Right lobe of liver (tissue), 6 donors: ENCODE results near the gene ATXN10. TPM values are rescaled to one million over a fixed set of nuclear protein-coding genes. Genes with fewer than 3 reads are reported as not detected.

Experiments
- ATAC-seq, 4 donors: fragments of 200-7000 bp; cut with Tn5 transposase; one replicate each; pipeline ENCODE4 v1.9.1; 2020; ENCODE audit warnings: mild to moderate bottlenecking in 4 of 4, moderate library complexity in 4 of 4
- DNase-seq, 3 donors: peaks; one replicate each; pipeline ENCODE4 v3.0.0-alpha.2; 2020
- H3K27ac ChIP-seq, 3 donors: fragments of 200-600 bp; one replicate each; pipeline ENCODE4 v1.8.0; 2022
- H3K27me3 ChIP-seq, 2 donors: fragments of 200-600 bp; one replicate each; pipeline ENCODE4 v1.8.0; 2022
- H3K36me3 ChIP-seq, 4 donors: fragments of 200-600 bp; sonication (generic) in 1 of 4; one replicate each; pipeline versions ENCODE4 v1.5.1 to v1.8.0; 2017 to 2022; ENCODE audit warnings: control low read depth in 1 of 4
- H3K4me1 ChIP-seq, 4 donors: fragments of 200-600 bp; sonication (generic) in 1 of 4; one replicate each; pipeline versions ENCODE4 v1.5.1 to v1.8.0; 2017 to 2022; ENCODE audit warnings: control low read depth in 1 of 4
- H3K4me3 ChIP-seq, 3 donors: fragments of 200-600 bp; one replicate each; pipeline ENCODE4 v1.8.0; 2022
- H3K9me3 ChIP-seq, 4 donors: fragments of 200-600 bp; sonication (generic) in 1 of 4; one replicate each; pipeline versions ENCODE4 v1.5.1 to v1.8.0; 2017 to 2022; ENCODE audit warnings: control low read depth in 1 of 4
- POLR2A ChIP-seq: fragments of 450-650 bp; IDR thresholded peaks from one replicate; pipeline ENCODE4 v1.6.1; 2017; ENCODE audit warnings: antibody characterized with exemption, mild to moderate bottlenecking
- WGBS: methylation state at CpG from one replicate; pipeline ENCODE4 v1.1.6; 2018; ENCODE audit warnings: low coverage, low lambda C conversion rate; ENCODE audit not compliant: insufficient coverage; ENCODE audit errors: missing lambda C conversion rate; 5-methylcytosine and 5-hydroxymethylcytosine counted together
- intact Hi-C, 2 donors: fragments of 100-400 bp; cut with DNase I; formaldehyde crosslinking; loops; one replicate each; pipeline versions ENCODE4 v1.11.2 to v1.14.1; 2022
- total RNA-seq, 6 experiments: library from RNA; depleted of rRNA in 2 of 6; stranded (reverse); fragments of >200 nt in 2 of 6; fragmentation: NEBNext Ultra II Directional in 3 of 6; extraction: Animal tissue kit (Norgen Biotek cat#: 25700) in 3 of 6; gene quantifications; one replicate each; pipeline versions ENCODE4 v1.1.0 to v1.2.4, GENCODE V29; 2016 to 2023
- TF ChIP-seq, protein P1 (sequence below), 4 donors: fragments of 200-600 bp in 3 of 4; fragments of 450-650 bp in 1 of 4; IDR thresholded peaks; one replicate each; pipeline versions ENCODE4 v1.5.1 to v1.8.0; 2016 to 2022; ENCODE audit warnings: antibody characterized with exemption in 4 of 4, mild to moderate bottlenecking in 2 of 4
- donor health status: DM: no; HTN: yes; CAD: no.
- donor health status: DM: no; HTN: no; CAD: no.
- donor health status: DM: no; HTN: no; CAD: no.
- donor health status: DM: no; HTN: yes; CAD: no.
- donor health status: DM: no; HTN: yes; CAD: no.

ATXN10 gene
- total RNA-seq, 6 experiments from 2014 or later: 70.0 to 118 (median 84.3) TPM

DNA sequence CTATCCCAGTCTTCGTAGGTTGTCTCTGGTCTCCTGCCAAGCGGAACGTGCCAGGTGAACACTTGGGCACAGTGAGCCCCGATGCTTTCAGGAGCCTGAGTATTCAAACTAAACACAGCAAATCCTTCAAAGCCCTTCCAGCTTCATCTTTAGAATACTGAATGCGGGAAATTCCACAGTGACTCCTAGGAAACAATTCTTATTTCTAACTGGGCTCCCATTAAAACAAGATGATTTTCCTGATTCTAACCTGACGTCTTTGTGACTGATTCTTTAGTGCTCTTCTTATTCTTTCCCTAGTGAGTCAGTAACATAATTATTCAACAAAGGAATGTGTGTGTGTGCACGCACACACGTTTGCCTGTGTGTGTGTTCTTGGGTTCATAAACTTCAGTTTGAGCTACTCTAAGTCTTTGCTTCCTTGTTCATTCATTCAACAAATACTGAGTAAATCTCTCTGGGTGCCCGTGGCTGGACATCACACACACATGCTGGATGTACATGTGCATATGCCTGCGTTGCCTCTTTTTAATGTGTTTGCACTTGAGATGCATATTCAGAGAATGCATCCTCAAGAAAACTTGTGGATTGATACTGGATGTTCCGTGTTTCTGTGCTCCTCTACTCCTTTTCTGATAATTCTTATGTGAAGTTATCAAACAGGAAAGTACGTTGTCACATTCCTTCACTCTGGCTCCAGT lies 170.8 kb downstream of the ATXN10 start:
- ATAC-seq (no peak), DNase-seq (no peak)
- no peaks in the 10 kb centered on the region for H3K27me3 ChIP-seq
- H3K9me3 ChIP-seq: no peaks in the 10 kb centered on the region
- intact Hi-C loops: no loop called here
- no peak overlapping the region for H3K27ac ChIP-seq
- no peak for TF ChIP-seq POLR2A
- TF ChIP-seq, protein P1, sequence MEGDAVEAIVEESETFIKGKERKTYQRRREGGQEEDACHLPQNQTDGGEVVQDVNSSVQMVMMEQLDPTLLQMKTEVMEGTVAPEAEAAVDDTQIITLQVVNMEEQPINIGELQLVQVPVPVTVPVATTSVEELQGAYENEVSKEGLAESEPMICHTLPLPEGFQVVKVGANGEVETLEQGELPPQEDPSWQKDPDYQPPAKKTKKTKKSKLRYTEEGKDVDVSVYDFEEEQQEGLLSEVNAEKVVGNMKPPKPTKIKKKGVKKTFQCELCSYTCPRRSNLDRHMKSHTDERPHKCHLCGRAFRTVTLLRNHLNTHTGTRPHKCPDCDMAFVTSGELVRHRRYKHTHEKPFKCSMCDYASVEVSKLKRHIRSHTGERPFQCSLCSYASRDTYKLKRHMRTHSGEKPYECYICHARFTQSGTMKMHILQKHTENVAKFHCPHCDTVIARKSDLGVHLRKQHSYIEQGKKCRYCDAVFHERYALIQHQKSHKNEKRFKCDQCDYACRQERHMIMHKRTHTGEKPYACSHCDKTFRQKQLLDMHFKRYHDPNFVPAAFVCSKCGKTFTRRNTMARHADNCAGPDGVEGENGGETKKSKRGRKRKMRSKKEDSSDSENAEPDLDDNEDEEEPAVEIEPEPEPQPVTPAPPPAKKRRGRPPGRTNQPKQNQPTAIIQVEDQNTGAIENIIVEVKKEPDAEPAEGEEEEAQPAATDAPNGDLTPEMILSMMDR (IDR thresholded peaks at IDR 0.05): no peak
- H3K4me1 ChIP-seq: no peaks in the 10 kb centered on the region
- H3K4me3 ChIP-seq: no peak overlapping the region
- 76% methylated on average over 11 of the region's 12 CpGs for WGBS
- peaks cover 0 to 8% (median 4%) of the 10 kb centered on the region in 4 donors for H3K36me3 ChIP-seq

DNA sequence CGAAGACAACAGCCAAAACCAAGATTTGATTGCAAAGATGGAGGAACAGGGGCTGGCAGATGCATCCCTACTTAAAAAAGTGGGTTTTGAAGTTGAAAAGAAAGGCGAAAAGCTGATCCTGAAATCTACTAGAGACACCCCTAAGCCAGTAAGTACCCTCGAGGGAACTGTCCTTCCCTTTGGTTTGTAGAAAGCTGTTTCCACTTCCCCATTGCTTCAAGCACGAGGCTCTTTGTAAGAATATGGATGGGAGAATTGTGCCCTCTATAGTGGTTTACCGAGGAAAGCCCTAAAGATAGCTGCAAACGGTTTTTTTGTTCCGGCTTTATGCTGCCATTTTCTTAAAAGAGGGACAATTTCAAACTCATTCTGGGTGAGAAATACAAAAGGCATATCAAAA lies 171.4 kb downstream of the ATXN10 start:
- TF ChIP-seq, protein P1 (IDR thresholded peaks at IDR 0.05): no peak
- no peak for TF ChIP-seq POLR2A
- intact Hi-C loops: no loop called here
- ATAC-seq (no peak), DNase-seq (no peak)
- peaks cover 0 to 8% (median 4%) of the 10 kb centered on the region in 4 donors for H3K36me3 ChIP-seq
- H3K9me3 ChIP-seq: no peaks in the 10 kb centered on the region
- H3K27me3 ChIP-seq: no peaks in the 10 kb centered on the region
- H3K4me3 ChIP-seq: no peak overlapping the region
- H3K27ac ChIP-seq: no peak overlapping the region
- H3K4me1 ChIP-seq: no peaks in the 10 kb centered on the region
- WGBS: 72% methylated on average over 7 of the region's 7 CpGs

DNA sequence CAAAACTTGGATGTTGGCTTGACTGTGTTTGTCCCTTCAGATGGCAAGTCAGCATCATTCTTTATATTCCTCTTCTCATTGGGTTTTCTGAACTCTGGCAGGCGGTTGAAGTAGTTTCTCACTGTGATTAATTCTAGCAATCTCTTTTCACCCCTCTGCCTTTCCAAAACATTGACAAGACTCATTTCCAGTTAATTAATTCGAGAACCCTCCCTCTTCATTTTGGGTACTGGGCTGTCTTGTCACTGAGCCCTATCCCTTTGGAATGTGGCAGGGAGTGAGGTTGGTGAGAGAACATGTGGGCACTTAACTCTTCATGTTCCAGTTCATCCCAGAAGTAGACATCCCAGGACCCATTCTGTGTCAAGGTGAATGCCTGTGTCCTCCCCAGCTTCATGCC lies 172.4 kb downstream of the ATXN10 start:
- DNase-seq (no peak), ATAC-seq (no peak)
- peaks cover 0 to 8% (median 4%) of the 10 kb centered on the region in 4 donors for H3K36me3 ChIP-seq
- intact Hi-C loops: no loop called here
- H3K4me3 ChIP-seq: no peak overlapping the region
- WGBS: 96% methylated on average over 2 of the region's 2 CpGs
- TF ChIP-seq POLR2A: no peak
- TF ChIP-seq, protein P1 (IDR thresholded peaks at IDR 0.05): no peak
- H3K27ac ChIP-seq: no peak overlapping the region
- H3K27me3 ChIP-seq: no peaks in the 10 kb centered on the region
- no peaks in the 10 kb centered on the region for H3K9me3 ChIP-seq
- H3K4me1 ChIP-seq: no peaks in the 10 kb centered on the region

DNA sequence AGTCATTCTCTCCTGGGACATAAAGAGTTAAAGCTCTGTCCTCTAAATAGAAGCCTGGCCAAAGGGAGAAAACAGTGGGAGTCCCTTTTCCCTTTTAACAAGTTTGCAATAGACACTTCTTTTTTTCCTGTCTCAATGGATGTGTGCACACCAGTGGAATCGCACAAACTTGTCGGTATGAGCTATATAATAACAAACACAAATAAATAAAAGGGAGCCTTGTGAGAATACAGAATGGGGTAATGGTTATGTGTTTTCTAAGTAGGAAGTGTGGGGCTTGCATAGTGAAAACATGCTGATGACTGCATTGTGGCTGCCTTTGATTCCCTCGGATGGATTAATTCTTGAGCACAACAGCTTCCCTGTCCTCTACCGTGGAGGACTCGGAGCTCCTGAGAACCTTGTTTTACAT lies 173.4 kb downstream of the ATXN10 start:
- ATAC-seq: no peak
- peaks cover 0 to 8% (median 4%) of the 10 kb centered on the region in 4 donors for H3K36me3 ChIP-seq
- H3K27ac ChIP-seq: no peak overlapping the region
- intact Hi-C loops: no loop called here
- TF ChIP-seq POLR2A: no peak
- TF ChIP-seq, protein P1 (IDR thresholded peaks at IDR 0.05): no peak
- H3K9me3 ChIP-seq: no peaks in the 10 kb centered on the region
- H3K27me3 ChIP-seq: no peaks in the 10 kb centered on the region
- no peak overlapping the region for H3K4me3 ChIP-seq
- H3K4me1 ChIP-seq: no peaks in the 10 kb centered on the region
- no peak for DNase-seq
- WGBS: 63% methylated on average over 3 of the region's 5 CpGs
